ENCODE results near the gene PACS1.

Gene PACS1

DNA sequence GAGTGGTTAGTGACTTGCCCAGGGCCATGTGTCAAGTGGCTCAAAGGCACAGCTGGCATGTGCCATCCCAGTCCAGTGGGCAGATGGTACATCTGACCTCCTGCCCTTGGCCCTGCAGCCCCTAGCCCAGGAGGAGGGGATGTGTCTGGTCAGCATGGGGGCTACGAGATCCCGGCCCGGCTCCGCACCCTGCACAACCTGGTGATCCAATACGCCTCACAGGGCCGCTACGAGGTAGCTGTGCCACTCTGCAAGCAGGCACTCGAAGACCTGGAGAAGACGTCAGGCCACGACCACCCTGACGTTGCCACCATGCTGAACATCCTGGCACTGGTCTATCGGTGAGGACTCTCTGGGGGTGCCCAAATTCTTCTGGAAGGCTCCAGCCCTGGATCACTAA lies 192.6 kb downstream of the PACS1 start:
- H3K4me1 ChIP-seq, result no peaks in the 10 kb centered on the region; the same call in 1 of the 2 replicates
- TF ChIP-seq, protein P1, sequence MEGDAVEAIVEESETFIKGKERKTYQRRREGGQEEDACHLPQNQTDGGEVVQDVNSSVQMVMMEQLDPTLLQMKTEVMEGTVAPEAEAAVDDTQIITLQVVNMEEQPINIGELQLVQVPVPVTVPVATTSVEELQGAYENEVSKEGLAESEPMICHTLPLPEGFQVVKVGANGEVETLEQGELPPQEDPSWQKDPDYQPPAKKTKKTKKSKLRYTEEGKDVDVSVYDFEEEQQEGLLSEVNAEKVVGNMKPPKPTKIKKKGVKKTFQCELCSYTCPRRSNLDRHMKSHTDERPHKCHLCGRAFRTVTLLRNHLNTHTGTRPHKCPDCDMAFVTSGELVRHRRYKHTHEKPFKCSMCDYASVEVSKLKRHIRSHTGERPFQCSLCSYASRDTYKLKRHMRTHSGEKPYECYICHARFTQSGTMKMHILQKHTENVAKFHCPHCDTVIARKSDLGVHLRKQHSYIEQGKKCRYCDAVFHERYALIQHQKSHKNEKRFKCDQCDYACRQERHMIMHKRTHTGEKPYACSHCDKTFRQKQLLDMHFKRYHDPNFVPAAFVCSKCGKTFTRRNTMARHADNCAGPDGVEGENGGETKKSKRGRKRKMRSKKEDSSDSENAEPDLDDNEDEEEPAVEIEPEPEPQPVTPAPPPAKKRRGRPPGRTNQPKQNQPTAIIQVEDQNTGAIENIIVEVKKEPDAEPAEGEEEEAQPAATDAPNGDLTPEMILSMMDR (IDR thresholded peaks at IDR 0.05; ENCODE audit: low read depth, low read length), result no peak
- H3K9me3 ChIP-seq, result no peaks in the 10 kb centered on the region
- no peak overlapping the region for H3K4me3 ChIP-seq (ENCODE audit: low read depth, low read length)
- peaks cover 5% of the 10 kb centered on the region; the same call in 1 of the 2 replicates for H3K36me3 ChIP-seq
- no peaks in the 10 kb centered on the region for H3K27me3 ChIP-seq
- DNase-seq, result no peak

- H3K36me3 ChIP-seq, result peaks cover 5% of the 10 kb centered on the region; the same call in 1 of the 2 replicates
Measured at GRCh38 chr11:66263231-66263630, 193.2 kb downstream of the PACS1 start.

DNA sequence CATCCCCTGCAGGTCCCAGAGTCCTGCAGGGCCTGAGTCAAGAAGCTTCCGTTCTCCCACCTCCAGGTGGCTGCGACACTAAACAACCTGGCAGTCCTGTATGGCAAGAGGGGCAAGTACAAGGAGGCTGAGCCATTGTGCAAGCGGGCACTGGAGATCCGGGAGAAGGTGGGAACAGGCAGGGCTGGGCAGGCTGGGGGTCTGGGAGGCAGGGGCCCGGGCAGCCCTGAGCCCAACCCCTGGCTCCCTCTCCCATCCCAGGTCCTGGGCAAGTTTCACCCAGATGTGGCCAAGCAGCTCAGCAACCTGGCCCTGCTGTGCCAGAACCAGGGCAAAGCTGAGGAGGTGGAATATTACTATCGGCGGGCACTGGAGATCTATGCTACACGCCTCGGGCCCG lies 193.7 kb downstream of the PACS1 start:
- TF ChIP-seq, protein P1 (IDR thresholded peaks at IDR 0.05; ENCODE audit: low read depth, low read length), result no peak
- no peak for DNase-seq
- H3K4me1 ChIP-seq, result no peaks in the 10 kb centered on the region; the same call in 1 of the 2 replicates
- no peak overlapping the region for H3K4me3 ChIP-seq (ENCODE audit: low read depth, low read length)
- no peaks in the 10 kb centered on the region for H3K27me3 ChIP-seq
- peaks cover 5% of the 10 kb centered on the region; the same call in 1 of the 2 replicates for H3K36me3 ChIP-seq
- no peaks in the 10 kb centered on the region for H3K9me3 ChIP-seq

More at GRCh38 chr11:66263231-66263630, 193.2 kb downstream of the PACS1 start:
- Histone ChIP-seq H3K4me3 (ENCODE audit: low read depth, low read length) (no peak overlapping the region), H3K9me3 (no peaks in the 10 kb centered on the region), H3K4me1 (no peaks in the 10 kb centered on the region; the same call in 1 of the 2 replicates), H3K27me3 (no peaks in the 10 kb centered on the region)
- TF ChIP-seq, protein P1 (IDR thresholded peaks at IDR 0.05; ENCODE audit: low read depth, low read length), result no peak
- DNase-seq, result no peak

DNA sequence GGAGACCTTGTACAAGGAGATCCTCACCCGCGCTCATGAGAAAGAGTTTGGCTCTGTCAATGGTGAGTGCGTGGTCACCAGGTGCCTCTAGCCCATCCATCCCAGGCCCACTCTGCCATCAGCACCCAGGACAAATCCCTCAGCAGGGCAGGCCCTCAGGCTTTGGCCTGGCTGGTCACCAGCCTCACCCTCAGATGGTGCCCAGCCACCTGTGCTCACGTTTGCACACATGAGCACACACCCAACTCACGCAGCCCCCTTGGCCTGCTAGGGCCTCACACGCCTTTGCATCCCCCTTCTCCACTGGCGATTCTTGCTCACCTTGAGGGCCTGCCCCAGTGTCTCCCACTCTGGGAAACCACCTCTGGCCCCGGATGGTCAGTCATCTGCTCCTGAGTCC lies 194.3 kb downstream of the PACS1 start:
- Histone ChIP-seq H3K4me3 (ENCODE audit: low read depth, low read length) (no peak overlapping the region), H3K9me3 (no peaks in the 10 kb centered on the region), H3K4me1 (no peaks in the 10 kb centered on the region; the same call in 1 of the 2 replicates), H3K36me3 (peaks cover 5% of the 10 kb centered on the region; the same call in 1 of the 2 replicates), H3K27me3 (no peaks in the 10 kb centered on the region)
- no peak for DNase-seq
- TF ChIP-seq, protein P1 (IDR thresholded peaks at IDR 0.05; ENCODE audit: low read depth, low read length), result no peak

DNA sequence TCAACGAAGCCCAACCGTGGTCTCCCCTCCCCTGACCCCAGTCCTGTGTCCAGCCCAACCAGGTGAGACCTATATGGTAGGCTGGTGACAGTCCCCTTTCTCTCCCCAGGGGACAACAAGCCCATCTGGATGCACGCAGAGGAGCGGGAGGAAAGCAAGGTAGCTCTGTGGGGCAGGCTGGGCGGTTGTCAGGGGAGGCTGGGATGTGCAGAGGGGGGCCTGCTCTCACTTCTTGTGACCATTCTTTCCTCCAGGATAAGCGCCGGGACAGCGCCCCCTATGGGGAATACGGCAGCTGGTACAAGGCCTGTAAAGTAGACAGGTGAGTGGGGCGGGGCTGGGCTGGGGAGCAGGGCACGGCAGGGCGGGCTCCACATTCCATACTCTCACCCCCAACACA lies 194.8 kb downstream of the PACS1 start:
- H3K4me1 ChIP-seq, result no peaks in the 10 kb centered on the region; the same call in 1 of the 2 replicates
- TF ChIP-seq, protein P1 (IDR thresholded peaks at IDR 0.05; ENCODE audit: low read depth, low read length), result peak; percentile 40
- H3K27me3 ChIP-seq, result no peaks in the 10 kb centered on the region
- no peaks in the 10 kb centered on the region for H3K9me3 ChIP-seq
- H3K36me3 ChIP-seq, result 0 out of 2 replicates have a peak, but pooled peaks cover 5% of the 10 kb centered on the region
- DNase-seq, result peak; percentile 54
- H3K4me3 ChIP-seq (ENCODE audit: low read depth, low read length), result no peak overlapping the region

DNA sequence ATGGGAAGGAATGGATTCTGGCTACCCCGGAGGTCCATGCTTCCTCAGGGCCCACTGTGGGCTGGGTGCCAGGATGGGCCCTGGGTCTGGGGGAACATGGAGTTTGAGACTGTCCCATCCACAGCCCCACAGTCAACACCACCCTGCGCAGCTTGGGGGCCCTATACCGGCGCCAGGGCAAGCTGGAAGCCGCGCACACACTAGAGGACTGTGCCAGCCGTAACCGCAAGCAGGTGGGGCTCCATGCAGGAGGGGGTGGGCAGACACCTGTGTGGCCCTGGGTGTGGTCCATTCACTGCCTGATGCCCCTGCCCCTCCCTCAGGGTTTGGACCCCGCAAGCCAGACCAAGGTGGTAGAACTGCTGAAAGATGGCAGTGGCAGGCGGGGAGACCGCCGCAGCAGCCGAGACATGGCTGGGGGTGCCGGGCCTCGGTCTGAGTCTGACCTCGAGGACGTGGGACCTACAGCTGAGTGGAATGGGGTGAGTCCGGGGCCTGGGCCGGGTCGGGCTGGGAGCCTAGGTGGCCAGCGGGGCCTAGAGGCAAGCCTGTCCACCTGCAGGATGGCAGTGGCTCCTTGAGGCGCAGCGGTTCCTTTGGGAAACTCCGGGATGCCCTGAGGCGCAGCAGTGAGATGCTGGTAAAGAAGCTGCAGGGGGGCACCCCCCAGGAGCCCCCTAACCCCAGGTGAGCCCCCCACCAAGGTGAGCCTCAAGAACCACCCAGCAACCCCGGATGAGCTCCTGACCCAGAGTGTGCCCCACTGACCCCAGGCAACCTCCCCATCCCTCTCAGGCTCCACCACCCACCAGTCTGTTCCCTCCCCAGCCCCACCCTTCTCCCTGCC lies 195.7 kb downstream of the PACS1 start:
- TF ChIP-seq, protein P1 (IDR thresholded peaks at IDR 0.05; ENCODE audit: low read depth, low read length), result no peak
- Histone ChIP-seq H3K27me3 (no peaks in the 10 kb centered on the region), H3K4me3 (ENCODE audit: low read depth, low read length) (no peak overlapping the region), H3K4me1 (no peaks in the 10 kb centered on the region; the same call in 1 of the 2 replicates), H3K36me3 (peaks cover 11% of the 10 kb centered on the region; the same call in 1 of the 2 replicates), H3K9me3 (no peaks in the 10 kb centered on the region)
- no peak for DNase-seq
